Effector memory CD4-positive, alpha-beta T cell (primary cell): ENCODE measurements around the gene SARS1.
"Not testable (repeated sequence)": the region's sequence is repeated elsewhere in the genome, so short reads cannot be mapped to it uniquely, and the experiment has no call there.

Experiments
- DNase-seq, 3 donors: peaks; one replicate each; pipeline ENCODE4 v3.0.0-alpha.2; 2020
- H3K27ac ChIP-seq: 2 replicates; pipeline ENCODE4 v1.7.0; 2013; ENCODE audit warnings: mild to moderate bottlenecking, low read length, moderate library complexity; ENCODE audit not compliant: insufficient read depth, poor library complexity, severe bottlenecking
- H3K27me3 ChIP-seq: replicated peaks from 2 replicates; pipeline ENCODE4 v1.7.0; 2013; ENCODE audit warnings: mild to moderate bottlenecking, low read length; ENCODE audit not compliant: insufficient read depth, control insufficient read depth, poor library complexity, severe bottlenecking
- H3K36me3 ChIP-seq: 2 replicates; pipeline ENCODE4 v1.7.0; 2013; ENCODE audit warnings: mild to moderate bottlenecking, low read length, moderate library complexity; ENCODE audit not compliant: control insufficient read depth, insufficient read depth
- H3K4me1 ChIP-seq: 2 replicates; pipeline ENCODE4 v1.7.0; 2013; ENCODE audit warnings: low read length, mild to moderate bottlenecking; ENCODE audit not compliant: control insufficient read depth, insufficient read depth, poor library complexity, severe bottlenecking
- H3K4me3 ChIP-seq: 2 replicates; pipeline ENCODE4 v1.7.0; 2013; ENCODE audit warnings: low read length, low read depth, mild to moderate bottlenecking; ENCODE audit not compliant: insufficient read depth, poor library complexity, severe bottlenecking
- H3K9me3 ChIP-seq: 2 replicates; pipeline ENCODE4 v1.7.0; 2013; ENCODE audit warnings: mild to moderate bottlenecking, low read length, moderate library complexity; ENCODE audit not compliant: control insufficient read depth

SARS1 gene

GRCh38 chr1:109206339-109206738 is 7.4 kb upstream of the SARS1 start:
- Histone ChIP-seq H3K4me1 (no peaks in the 10 kb centered on the region), H3K9me3 (no peaks in the 10 kb centered on the region), H3K4me3 (no peak overlapping the region), H3K27ac (no peak overlapping the region), H3K36me3 (no peaks in the 10 kb centered on the region), H3K27me3 (no peaks in the 10 kb centered on the region)
- no peak for DNase-seq

DNA sequence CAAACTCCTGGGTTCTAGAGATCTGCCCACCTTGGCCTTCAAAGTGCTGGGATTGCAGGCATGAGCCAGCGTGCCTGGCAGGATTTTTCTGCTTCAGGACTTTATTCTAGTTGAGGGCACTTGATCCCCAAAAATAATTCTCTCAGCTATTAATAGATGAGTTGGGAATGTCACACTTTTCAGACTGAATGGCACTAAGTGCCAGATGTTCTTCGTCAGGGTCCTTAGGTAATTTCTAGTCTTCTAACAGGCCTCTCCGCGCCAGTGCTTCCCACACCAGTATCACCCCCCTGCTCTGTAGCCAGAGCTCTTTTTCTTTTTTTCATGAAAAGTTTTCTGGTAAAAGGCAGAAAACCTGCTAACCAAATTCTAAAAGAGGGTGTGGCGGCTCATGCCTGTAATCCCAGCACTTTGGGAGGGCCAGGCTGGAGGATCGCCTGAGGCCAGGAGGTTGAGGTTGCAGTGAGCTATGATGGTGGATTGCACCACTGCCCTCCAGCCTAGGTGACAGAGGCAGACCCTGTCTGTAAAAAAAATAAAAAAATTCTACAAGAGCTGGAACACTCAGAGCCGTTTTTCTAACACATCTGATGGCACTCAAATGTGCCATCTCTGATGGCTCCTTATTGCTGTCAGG is 6.1 kb upstream of the SARS1 start:
- H3K4me3 ChIP-seq, result no peak overlapping the region
- no peak for DNase-seq
- H3K27me3 ChIP-seq, result no peaks in the 10 kb centered on the region
- no peaks in the 10 kb centered on the region for H3K36me3 ChIP-seq
- H3K9me3 ChIP-seq, result no peaks in the 10 kb centered on the region
- no peak overlapping the region for H3K27ac ChIP-seq
- H3K4me1 ChIP-seq, result no peaks in the 10 kb centered on the region

DNA sequence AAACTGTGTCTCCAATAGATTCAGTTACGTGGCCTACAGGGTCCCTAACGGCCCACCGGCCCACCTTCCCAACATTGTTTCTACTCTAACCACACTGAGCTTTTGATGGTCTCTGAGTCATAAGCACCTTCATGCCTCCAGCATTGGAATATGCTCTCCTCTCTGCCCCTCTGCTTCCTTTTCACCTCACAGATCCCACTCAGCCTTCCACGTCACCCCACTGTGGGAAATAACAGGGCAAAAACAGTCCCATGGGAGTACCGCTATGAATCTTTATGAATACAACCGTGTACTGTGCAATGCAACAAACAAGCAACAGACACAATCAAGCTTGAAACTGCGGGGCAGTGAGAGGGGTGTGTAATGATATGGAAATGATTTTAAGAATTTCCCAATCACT is 5.3 kb upstream of the SARS1 start:
- Histone ChIP-seq H3K4me1 (no peaks in the 10 kb centered on the region), H3K4me3 (no peak overlapping the region), H3K27me3 (no peaks in the 10 kb centered on the region), H3K27ac (no peak overlapping the region), H3K36me3 (no peaks in the 10 kb centered on the region), H3K9me3 (no peaks in the 10 kb centered on the region)
- DNase-seq, result no peak

DNA sequence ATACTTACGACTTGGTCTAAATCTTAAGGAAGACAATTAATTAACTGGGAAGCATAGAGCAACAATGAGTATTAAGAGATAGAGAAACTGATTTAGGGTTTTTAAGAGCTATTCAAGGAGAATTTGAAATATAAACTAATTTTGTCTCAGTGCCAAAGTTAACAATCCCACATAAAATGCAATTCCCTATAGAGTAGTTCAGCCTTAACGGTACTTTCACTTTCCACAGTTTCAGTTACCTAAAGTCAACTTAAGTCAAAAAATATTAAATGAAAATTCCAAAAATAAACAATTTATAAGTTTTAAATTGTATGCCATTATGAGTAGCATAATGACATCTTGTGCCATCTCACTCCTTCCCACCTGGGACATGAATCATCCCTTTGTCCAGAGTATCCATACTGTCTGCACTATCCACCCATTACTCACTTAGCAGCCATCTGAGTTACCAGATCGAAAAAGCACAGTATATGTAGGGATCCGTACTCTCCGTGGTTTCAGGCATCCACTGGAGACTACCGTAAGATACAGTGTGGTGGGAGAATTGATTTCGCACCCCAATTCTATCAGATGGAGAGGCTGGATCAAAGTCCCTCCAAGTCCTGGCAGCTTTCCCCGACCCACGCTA is 4.8 kb upstream of the SARS1 start:
- no peak overlapping the region for H3K27ac ChIP-seq
- DNase-seq, result no peak
- H3K9me3 ChIP-seq, result no peaks in the 10 kb centered on the region
- H3K36me3 ChIP-seq, result no peaks in the 10 kb centered on the region
- H3K4me1 ChIP-seq, result no peaks in the 10 kb centered on the region
- H3K4me3 ChIP-seq, result no peak overlapping the region
- no peaks in the 10 kb centered on the region for H3K27me3 ChIP-seq

DNA sequence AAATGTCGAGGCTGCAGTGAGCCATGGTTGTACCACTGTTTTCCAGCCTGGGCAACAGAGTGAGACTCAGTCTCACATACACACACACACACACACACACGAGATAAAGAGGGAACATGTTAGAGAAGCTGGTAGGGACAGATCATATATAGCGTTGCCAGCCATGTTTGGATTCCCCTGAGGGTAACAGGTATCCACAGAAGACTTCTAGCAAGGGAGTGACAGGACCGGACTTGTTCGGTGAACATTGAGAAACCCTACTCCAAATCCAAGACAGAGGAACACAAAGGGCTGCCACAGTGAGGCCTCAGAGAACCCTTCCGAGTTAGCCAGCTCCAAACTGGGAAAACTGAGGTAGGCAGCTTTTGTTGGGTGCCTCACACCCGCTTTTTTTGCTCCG is 3.7 kb upstream of the SARS1 start:
- Histone ChIP-seq H3K27ac (no peak overlapping the region), H3K9me3 (no peaks in the 10 kb centered on the region), H3K4me1 (no peaks in the 10 kb centered on the region), H3K4me3 (no peak overlapping the region), H3K36me3 (no peaks in the 10 kb centered on the region), H3K27me3 (no peaks in the 10 kb centered on the region)
- no peak for DNase-seq

DNA sequence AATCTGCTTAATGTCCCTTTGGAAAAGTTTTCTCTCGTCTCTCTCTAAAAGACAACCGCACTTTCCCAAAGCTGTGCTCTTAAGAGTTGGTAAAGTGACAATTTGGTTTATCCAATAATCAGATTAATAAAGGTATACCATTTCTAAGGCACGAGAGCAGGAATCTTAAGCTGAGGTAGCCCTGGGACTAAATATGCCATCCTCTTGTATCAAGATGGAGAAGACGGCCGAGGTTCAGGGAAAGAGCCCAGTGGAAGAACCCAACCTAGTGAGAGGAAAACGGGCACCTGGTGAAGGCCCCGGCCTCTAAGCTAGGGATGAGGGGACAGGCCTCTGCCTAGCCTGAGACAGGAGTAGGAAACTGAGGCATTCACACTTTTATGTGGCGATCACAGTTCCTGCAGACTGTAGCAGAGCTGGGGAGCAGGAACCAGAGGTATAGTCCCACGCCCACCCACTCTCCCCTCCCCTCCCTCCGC is 334 bp upstream of the SARS1 start:
- no peaks in the 10 kb centered on the region for H3K36me3 ChIP-seq
- H3K4me1 ChIP-seq, result peaks cover 10% of the 10 kb centered on the region
- no peak for DNase-seq
- no peaks in the 10 kb centered on the region for H3K9me3 ChIP-seq
- peak overlapping the region; percentile 78 for H3K27ac ChIP-seq
- H3K27me3 ChIP-seq, result no peaks in the 10 kb centered on the region
- peak overlapping the region; percentile 95 for H3K4me3 ChIP-seq

DNA sequence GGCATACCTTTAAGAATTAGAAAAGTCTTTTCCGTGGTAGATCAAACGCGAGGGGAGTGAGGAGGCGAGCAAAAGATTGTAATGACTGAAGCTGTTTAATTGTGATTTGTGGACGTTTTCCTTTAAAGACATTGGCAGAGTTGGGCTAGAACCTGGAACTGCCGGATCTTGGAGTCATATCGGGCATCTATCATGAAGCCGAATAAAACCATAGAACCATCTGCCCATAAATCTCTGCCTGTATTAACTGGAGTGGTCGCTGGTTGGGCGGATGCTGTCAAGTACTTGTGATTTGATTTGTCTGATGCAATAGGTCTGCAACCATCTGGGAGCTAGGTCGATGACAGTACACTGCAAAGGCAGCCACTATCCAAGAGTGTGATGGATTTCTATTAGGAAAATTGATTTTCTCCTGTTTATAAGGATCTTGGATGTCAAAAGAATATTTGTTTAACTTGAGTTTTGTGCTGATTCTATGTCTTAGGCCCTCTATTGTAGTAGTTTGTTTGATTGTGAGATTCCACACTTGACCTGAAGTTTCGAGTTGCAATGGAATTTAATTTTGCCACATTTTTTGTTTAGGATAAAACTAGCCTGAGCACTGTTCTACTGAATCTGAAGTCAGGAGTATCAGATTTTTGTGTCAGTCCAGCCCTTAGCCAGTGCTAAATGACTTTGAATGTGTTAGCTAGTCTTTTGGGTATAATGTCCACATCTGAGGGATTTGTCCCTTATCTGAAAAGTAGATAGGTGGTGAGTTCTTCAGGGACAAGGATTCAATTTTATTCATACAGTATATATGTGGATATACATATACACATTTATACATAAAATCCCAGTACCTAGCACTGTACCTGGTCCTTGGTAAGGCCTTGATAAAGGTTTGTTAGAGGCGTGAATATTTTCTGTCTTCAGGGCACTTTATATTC is 1.2 kb downstream of the SARS1 start:
- Histone ChIP-seq H3K9me3 (no peaks in the 10 kb centered on the region), H3K27me3 (no peaks in the 10 kb centered on the region), H3K36me3 (no peaks in the 10 kb centered on the region), H3K27ac (peak overlapping the region; percentile 78), H3K4me1 (peaks cover 10% of the 10 kb centered on the region), H3K4me3 (peak overlapping the region; percentile 95)
- no peak for DNase-seq

DNA sequence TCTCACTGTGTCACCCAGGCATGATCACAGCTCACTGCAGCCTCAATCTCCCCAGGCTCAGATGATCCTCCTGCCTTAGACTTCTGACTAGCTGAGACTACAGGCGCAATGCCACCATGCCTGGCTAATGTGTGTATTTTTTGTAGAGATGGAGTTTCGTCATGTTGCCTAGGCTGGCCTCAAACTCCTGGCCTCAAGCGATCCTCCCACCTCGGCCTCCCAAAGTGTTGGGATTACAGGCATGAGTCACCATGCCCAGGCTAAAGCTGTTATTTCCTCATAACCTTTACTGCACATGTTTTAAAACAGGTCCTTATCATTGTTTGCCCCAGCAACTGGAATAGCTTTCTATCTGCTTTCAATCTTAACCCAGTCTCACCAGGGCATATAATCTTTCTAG is 2.9 kb downstream of the SARS1 start:
- Histone ChIP-seq H3K27ac (no peak overlapping the region), H3K27me3 (no peaks in the 10 kb centered on the region), H3K36me3 (no peaks in the 10 kb centered on the region), H3K4me1 (peaks cover 10% of the 10 kb centered on the region), H3K4me3 (no peak overlapping the region), H3K9me3 (no peaks in the 10 kb centered on the region)
- no peak for DNase-seq

DNA sequence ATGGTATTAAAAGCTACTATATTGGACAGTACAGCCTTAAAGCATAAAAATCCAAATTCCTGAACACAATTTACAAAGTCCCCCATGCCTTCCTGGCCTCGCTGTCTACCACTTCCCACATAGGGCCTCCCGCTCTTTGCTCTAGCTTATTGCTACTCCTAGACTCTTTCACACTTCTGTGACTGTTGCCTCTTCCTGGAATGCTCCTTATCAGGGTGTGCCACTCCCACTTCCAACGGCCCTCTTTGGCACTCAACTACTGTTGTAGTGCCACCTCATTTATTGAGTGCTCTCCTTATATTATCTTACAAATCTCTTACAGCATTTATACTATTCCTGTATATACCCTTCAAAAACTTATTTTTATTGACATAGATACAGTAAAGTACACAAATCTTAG is 4.8 kb downstream of the SARS1 start:
- Histone ChIP-seq H3K27ac (no peak overlapping the region), H3K27me3 (no peaks in the 10 kb centered on the region), H3K36me3 (no peaks in the 10 kb centered on the region), H3K4me3 (no peak overlapping the region), H3K4me1 (peaks cover 10% of the 10 kb centered on the region), H3K9me3 (no peaks in the 10 kb centered on the region)
- no peak for DNase-seq

- not testable (repeated sequence) for H3K4me3 ChIP-seq, H3K36me3 ChIP-seq, H3K27ac ChIP-seq, H3K9me3 ChIP-seq, H3K27me3 ChIP-seq, DNase-seq, H3K4me1 ChIP-seq
These were observed 7.5 kb downstream of the SARS1 start for GRCh38 chr1:109221201-109221600.
